DLD1 (cell line): Measurements from ENCODE around the gene FAAP100.

Experiments
- in situ Hi-C: cut with HindIII; loops from 2 replicates; pipeline ENCODE4 v1.10.0; 2017; ENCODE audit warnings: low sequenced_read_pairs

The FAAP100 gene

DNA sequence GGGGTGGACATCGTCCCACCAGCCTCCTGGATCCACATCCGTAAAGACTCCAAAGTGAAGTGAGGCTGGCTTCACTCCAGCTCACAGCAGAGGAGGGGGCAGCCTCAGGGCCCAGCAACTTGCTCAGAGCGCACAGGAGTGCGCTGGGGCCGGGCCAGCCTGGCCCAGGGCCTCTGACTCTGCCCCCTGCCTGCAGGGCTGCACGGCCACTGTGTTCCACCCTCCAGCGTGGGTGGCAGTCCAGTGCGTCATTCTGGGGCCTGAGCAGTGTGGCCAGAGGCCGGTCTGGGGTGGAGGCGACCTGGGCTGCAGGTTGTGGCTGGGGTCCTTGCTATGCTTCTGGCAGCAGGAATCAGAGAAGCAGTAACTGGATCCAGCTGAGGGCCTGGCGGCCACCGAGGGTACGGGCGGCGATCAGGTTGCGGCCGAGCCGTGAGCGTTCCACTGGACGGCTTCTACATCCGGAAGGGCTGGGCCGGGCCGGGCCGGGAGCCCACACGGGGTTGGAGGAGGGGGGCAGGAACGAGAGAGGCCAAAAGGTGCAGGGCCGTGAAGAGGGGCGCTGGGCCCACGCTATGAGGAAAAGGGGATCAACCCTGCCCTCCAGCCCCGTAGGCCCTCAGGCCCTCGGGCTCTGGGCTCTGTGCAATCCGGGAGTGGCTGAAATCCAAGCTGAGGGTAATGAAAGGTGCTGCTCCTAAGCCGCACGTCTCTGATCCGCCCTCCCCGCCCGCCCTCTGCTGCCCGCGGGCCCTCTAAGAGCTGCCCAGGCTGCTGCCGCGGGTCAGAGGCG, 24.4 kb downstream of the FAAP100 start, which contains the start of gene FSCN2:
Gene FSCN2 (plus strand): TSS at position 787 of the 793 bp plus-strand sequence. CDS start 155 bp downstream, outside the sequence.
- in situ Hi-C loops: no loop called here

GRCh38 chr17:81526662-81527571, 25.2 kb downstream of the FAAP100 start:
- in situ Hi-C loops: no loop called here

DNA sequence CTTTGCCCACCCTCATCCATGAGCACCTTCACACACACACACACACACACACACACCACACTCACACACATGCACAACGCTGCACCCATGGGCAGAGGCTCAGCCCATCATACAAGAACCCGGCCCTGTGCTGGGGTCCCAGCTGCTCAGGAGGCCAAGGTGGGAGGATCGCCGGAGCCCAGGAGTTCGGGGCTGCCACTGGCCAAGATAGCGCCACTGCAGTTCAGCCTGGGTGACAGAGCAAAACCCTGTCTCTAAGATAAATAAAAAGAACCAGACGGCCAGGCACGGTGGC, 27.3 kb downstream of the FAAP100 start:
- in situ Hi-C loops: no loop called here

DNA sequence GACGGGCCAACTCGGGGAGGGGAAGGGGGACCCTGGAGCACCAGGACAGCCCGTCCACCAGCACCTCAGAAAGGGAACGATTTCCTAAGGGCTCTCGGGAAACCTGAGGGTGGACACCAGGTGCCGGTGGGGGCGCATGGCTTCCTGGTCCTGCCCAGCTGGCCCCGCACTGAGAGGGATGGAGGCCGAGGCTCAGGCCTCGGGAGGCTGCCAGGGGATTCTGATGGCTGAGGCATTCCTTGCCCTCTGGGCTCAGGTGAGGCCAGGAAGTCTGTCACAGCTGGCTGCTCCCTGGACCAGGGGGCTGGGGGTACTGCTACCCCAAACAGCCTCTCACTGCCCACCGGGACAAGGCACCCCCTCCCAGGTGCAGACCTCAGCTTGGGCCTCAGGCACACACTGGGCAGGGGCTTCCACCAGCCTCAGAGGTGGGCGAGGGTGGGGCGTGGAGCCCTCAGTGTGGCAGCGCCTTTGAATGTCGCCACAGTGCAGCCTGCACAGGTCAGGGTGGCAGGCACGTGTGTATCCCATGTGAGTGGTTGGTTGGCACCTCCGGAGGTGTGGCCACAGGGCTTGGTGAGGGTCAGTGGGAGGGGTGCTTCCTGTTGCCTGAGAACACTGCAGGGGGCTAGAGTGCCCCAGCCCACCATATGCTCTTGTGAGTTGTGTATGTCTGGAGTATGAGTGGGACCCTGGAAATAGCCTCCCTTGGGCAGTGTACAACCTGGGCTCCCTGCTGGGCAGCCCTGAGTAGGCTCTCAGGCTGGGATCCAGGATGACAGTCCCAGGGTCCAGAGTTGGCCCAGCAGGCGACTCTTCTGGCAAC, 27.9 kb downstream of the FAAP100 start:
- in situ Hi-C loops: no loop called here

GRCh38 chr17:81523402-81524038, 28.6 kb downstream of the FAAP100 start:
- in situ Hi-C loops: no loop called here

- in situ Hi-C loops: no loop called here
Measured at GRCh38 chr17:81522491-81523401, 29.4 kb downstream of the FAAP100 start.

GRCh38 chr17:81520021-81520901, 31.9 kb downstream of the FAAP100 start:
- in situ Hi-C loops: no loop called here

GRCh38 chr17:81519284-81520020, 32.7 kb downstream of the FAAP100 start:
- in situ Hi-C loops: no loop called here

DNA sequence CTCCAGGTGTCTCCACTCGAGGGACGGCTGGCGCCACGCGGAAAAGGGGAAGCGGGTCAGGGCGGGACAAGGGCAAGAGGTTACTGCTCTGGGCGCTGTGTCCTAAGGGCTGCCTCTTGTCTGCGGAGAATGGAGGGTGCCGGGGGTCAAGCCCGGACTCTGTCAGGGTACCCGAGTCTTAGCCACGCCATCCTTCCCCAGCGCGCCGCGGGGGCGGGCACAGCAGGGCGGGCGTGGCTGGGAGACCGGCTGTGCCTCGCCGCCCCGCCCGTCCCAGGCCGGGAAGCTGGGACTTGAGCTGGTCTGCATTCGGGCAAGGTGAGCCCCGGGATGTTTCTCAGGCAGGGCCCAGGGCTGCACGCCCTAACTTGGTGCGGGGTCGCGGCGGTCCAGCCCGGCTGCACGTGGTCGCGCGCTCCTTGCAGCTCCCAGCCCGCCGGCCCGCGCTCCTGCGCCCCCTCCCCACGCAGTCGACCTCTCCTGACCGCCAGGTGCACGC, 33.3 kb downstream of the FAAP100 start:
- in situ Hi-C loops: no loop called here

DNA sequence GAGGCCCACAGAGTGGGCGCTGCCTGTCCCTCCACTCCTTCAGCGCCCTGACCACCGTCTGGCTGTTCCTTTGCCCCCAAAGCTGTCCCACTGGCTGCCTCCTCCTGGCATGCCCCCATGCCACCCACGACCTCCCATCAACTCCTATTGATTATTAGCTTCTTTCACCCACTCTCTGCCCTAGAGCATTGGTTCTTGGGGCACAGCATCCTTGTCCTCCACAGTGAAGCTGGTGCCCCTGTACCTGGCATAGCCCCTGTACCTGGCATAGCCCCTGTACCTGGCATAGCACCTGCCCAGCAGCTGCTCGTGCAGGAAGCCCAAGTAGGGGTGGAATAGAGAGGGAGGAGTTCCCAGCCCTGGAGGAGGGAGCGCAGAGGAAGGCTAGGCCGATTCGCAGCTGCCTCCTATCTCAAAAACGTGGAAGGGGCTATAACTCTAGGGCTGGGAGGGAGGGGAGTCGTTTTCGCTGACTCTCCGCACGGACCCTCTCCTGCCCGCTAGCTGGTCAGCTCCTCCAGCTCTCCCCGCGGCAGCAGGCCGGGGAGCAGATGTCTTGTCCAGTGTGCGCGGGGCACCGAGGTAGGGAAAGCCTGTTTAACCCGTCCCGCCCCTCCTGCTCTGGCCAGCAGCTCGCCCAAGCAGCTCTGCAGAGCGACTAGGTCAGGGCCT, 33.9 kb downstream of the FAAP100 start:
- in situ Hi-C loops: no loop called here

DNA sequence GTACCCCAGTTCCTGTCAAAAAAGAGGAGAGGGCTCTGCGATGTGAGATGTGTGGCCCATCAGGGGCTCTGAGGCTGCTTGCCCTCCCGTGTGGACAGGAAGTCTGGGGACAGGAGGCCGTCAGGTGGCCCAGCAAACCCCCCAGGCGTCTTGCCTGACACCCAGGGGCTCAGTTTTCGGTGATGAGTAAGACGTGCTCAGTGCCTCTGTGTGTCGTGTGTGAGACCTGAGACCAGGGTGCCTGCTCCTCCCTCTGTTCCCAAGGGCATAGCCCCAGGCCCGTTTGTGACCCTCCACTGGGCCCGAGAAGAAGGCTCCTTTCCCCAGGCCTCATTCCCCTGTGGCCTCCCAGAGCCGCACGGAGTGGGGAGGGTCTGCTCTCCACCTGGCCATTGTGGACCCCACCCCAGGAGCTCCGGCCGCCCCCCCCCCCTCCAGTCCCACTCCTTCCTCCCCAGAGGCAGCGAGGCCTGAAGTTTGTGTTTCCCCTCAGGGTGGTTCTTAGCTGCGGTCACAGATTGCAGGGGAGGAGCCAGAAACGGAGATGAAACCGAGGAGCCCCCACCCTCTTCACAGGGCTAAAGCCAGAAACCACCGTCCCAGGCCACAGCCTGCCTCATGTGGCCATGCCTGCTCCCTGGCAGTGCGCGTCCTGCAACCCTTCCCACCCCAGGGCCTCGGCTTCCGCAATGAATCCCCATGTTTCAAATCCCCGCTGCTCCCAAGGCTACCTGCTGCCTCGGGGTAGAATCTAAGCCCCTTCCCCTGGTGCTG, 34.6 kb downstream of the FAAP100 start:
- in situ Hi-C loops: no loop called here

GRCh38 chr17:81517009-81517338, 35.2 kb downstream of the FAAP100 start:
- in situ Hi-C loops: no loop called here

- in situ Hi-C loops: no loop called here
Measured at GRCh38 chr17:81516439-81516838, 35.7 kb downstream of the FAAP100 start.

DNA sequence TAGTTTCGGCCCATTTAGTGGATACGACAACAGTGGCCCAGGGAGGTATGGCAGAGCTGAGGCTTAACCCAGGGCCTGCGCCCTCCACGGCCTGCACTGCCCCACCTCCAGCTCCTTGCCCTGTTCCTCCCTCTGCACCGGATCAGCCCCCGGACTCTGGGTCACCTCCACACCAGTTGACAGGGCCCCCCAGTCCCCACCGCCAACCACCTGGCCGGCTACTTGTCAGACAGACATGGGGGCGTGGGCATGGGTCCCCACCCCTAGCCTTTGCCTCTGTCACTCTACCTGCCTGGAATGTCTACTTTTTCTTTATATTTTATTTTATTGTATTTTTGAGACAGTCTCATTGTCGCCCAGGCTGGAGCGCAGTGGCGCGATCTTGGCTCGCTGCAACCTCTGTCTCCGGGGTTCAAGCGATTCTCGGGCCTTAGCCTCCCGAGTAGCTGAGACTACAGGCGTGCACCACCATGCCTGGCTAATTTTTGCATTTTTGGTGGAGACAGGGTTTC, 36.6 kb downstream of the FAAP100 start:
- in situ Hi-C loops: no loop called here

DNA sequence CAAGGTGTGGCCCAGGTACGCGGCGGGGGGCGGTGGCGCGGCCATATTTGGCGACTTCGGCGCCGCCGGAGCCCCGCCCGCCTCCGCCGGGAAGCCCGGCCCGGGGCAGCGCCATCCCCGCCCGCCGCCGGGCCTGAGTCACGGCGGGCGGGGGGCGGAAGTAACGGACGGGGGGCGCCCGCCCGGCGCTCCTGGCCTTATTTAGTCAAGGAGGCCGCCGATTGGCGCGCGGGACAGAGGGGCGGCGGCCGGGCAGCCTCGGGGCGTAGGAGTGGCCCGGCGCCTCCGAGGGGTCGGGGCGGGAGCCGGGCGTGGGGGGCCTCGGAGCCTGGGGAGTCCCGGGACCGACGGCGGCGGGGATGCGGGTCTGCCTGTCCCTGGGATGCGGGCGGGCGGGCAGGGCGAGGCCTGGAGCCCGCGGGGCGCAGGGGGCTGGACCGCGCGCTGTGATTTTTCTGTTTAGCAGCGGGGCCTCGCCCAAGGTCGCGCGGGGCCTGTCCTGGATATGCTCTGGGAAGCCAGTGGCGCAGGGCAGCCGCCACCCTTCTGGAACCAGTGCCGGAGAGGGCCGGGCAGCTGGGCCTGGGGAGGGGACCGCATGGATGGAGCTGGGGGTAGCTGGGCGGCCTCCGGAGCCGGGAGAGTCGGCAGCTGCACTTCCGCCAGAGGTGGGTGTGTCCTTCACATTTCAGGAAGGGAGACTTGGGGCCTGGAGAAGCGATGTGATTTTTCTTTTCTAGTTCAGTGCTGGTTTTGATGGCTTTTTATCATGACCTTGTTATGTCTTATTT, 37.2 kb downstream of the FAAP100 start:
- in situ Hi-C loops: no loop called here

- in situ Hi-C loops: no loop called here
Measured at GRCh38 chr17:81514489-81514738, 37.7 kb downstream of the FAAP100 start.
